K562 (cell line): ENCODE measurements around the gene KIAA0513. TPM values are rescaled to one million over a fixed set of nuclear protein-coding genes. Genes with fewer than 3 reads are reported as not detected.
A peak's percentile ranks its signal among the peaks of the same experiment; 100 is the strongest.

Source experiments
- BHLHE40 ChIP-seq: IDR thresholded peaks from 2 replicates; pipeline ENCODE4 v1.6.1; 2011; ENCODE audit warnings: low read length, improper control_type of control experiment
- CXXC5 ChIP-seq: fragments of 250-450 bp; sonication (Bioruptor Pico); IDR thresholded peaks from 2 replicates; pipeline ENCODE4 v1.8.0; 2022; ENCODE audit warnings: inconsistent platforms, mild to moderate bottlenecking, moderate library complexity
- ELF2 ChIP-seq: fragments of 250-450 bp; sonication (Bioruptor Pico); IDR thresholded peaks from 2 replicates; pipeline ENCODE4 v1.5.0; 2021; ENCODE audit warnings: mild to moderate bottlenecking
- KAT7 ChIP-seq: sonication (generic); formaldehyde crosslinking; IDR thresholded peaks from 2 replicates; pipeline ENCODE4 v1.8.0; 2022; ENCODE audit warnings: missing genetic modification reagents, mild to moderate bottlenecking, borderline replicate concordance
- MEF2A ChIP-seq: IDR thresholded peaks from 2 replicates; pipeline ENCODE4 v1.6.1; 2011; ENCODE audit warnings: low read depth, mild to moderate bottlenecking, low read length, moderate library complexity; ENCODE audit not compliant: control insufficient read depth
- RAD51 ChIP-seq: fragments of 450-650 bp; IDR thresholded peaks from 2 replicates; pipeline ENCODE4 v1.7.1; 2016; ENCODE audit warnings: low read depth, mild to moderate bottlenecking, borderline replicate concordance
- RFX7 ChIP-seq: fragments of 250-450 bp; sonication (Bioruptor Pico); IDR thresholded peaks from 2 replicates; pipeline ENCODE4 v1.5.1; 2021; ENCODE audit warnings: mild to moderate bottlenecking
- RNF2 ChIP-seq: sonication (generic); IDR thresholded peaks from 2 replicates; pipeline ENCODE4 v1.6.1; 2016
- SMAD4 ChIP-seq: fragments of 250-450 bp; sonication (Bioruptor Pico); conservative IDR thresholded peaks from 2 replicates; pipeline ENCODE4 v1.8.0; 2021; ENCODE audit warnings: inconsistent platforms, mild to moderate bottlenecking, moderate library complexity
- SUPT5H ChIP-seq: fragments of 450-650 bp; IDR thresholded peaks from 2 replicates; pipeline ENCODE4 v1.6.1; 2016
- USF1 ChIP-seq: sonication (generic); formaldehyde crosslinking; IDR thresholded peaks from 2 replicates; pipeline ENCODE4 v1.9.0; 2022; ENCODE audit warnings: mild to moderate bottlenecking, missing genetic modification reagents
- VEZF1 ChIP-seq: fragments of 200-800 bp; sonication (Bioruptor generic); IDR thresholded peaks from 2 replicates; pipeline ENCODE4 v1.6.1; 2017; ENCODE audit warnings: missing genetic modification characterization, missing compliant biosample characterization
- ZNF785 ChIP-seq: fragments of 250-450 bp; sonication (Bioruptor Pico); IDR thresholded peaks from 2 replicates; pipeline ENCODE4 v1.4.0; 2020; ENCODE audit warnings: mild to moderate bottlenecking
- polyA plus RNA-seq, 8 experiments: library from polyadenylated mRNA; depleted of rRNA in 4 of 8; stranded (reverse) in 5 of 8; unstranded in 3 of 8; fragments of >200 nt; fragmentation: Nextera tagmentation in 2 of 8; fragmentation: Illumina TruSeq in 1 of 8; extraction: Ambion mirVana in 2 of 8; extraction: Trizol in 1 of 8; gene quantifications; 2 replicates each; pipeline versions ENCODE4 v1.2.1 to v1.2.3, GENCODE V29; 2011 to 2014; ENCODE audit warnings: inconsistent platforms in 1 of 8, missing spikeins in 1 of 8
- total RNA-seq, 7 experiments: library from RNA; depleted of rRNA in 6 of 7; stranded (reverse); fragments of >200 nt in 6 of 7; fragmentation: Illumina TruSeq in 2 of 7; extraction: Trizol in 2 of 7; gene quantifications; 2 replicates each; pipeline versions ENCODE4 v1.2.1 to v1.2.3, GENCODE V29; 2011 to 2021; ENCODE audit warnings: low replicate concordance in 1 of 7
- TF ChIP-seq, protein P1 (sequence below): fragments of 250-450 bp; sonication (Bioruptor Pico); IDR thresholded peaks from 2 replicates; pipeline ENCODE4 v1.5.0; 2021; ENCODE audit warnings: mild to moderate bottlenecking, moderate library complexity
- TF ChIP-seq, protein P2 (sequence below): fragments of 450-650 bp; formaldehyde crosslinking; IDR thresholded peaks from 2 replicates; pipeline ENCODE4 v1.4.0; 2022; ENCODE audit warnings: missing genetic modification characterization
- TF ChIP-seq, protein P3 (sequence below): fragments of 450-650 bp; IDR thresholded peaks from one replicate; pipeline ENCODE4 v1.6.1; 2018; ENCODE audit warnings: mild to moderate bottlenecking, moderate library complexity; ENCODE audit not compliant: partially characterized antibody
- TF ChIP-seq, protein P4 (sequence below): fragments of 200-800 bp; sonication (Bioruptor generic); IDR thresholded peaks from 2 replicates; pipeline ENCODE4 v1.6.1; 2017; ENCODE audit warnings: missing genetic modification characterization, missing compliant biosample characterization

The KIAA0513 gene
- total and polyA plus RNA-seq, 9 of the 15 experiments (the other 6 are each of a cell fraction or from before 2014, with no cell fraction given), result 0.18 to 13.7 (median 10.2) TPM

- TF ChIP-seq USF1 (0 out of 2 replicates have a peak, but pooled peaks have one; percentile 34), KAT7 (CRISPR knock-in tag) (no peak), CXXC5 (CRISPR knock-in tag) (no peak), RFX7 (CRISPR knock-in tag) (no peak), BHLHE40 (peak; percentile 82), VEZF1 (CRISPR knock-in tag) (peak; percentile 28; the same call in 1 of the 2 replicates), SMAD4 (CRISPR knock-in tag) (no peak), RNF2 (no peak), SUPT5H (no peak), ELF2 (no peak), ZNF785 (CRISPR knock-in tag) (no peak), MEF2A (no peak), RAD51 (peak; percentile 32; the same call in 1 of the 2 replicates)
- TF ChIP-seq, protein P1, sequence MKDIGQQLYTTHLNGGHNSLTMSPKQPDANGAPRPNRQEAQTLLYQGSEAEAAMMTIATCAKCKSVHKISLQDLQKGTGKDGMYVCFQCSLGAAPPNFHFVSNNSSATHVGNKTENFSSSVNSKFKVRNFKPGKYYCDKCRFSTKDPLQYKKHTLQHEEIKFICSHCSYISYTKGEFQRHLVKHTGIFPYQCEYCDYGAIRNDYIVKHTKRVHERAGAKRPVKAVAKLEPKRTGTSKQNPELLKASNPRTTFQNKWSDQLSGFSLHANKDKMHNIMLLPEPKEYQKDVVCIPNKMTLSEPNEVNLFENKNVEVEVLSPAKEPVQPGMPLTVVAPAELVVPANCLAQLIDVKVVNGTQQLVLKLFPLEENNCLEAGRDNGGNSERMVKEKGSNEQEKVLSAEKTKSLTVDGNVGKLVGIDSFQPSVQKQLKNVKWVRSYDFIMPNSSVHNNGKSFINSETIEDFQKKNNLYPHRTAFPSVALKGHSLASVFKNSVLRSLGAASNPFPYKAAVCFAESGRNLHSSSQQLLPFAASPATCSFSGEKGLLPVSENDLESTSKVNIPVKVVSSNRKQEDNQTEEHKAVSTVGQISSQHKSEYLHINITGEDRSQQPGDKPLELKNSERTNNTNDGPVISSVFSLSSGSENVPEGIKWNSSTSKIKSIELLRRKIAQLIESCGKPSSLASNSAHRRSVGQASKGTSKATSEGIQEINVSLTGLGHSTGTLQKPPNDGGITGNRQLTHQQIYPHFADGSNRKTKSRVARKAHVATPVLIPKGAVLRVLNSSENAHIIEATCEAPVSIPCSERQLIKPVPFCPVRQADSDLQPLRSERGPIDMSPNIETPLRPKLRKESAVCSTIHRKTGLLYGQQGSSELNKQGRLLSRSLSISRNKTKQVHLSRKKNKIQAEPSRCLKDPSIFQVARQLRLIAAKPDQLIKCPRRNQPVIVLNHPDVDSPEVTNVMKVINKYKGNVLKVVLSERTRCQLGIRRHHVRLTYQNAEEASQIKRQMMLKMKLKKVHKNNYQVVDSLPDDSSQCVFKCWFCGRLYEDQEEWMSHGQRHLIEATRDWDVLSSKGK, result no peak
- TF ChIP-seq, protein P2, sequence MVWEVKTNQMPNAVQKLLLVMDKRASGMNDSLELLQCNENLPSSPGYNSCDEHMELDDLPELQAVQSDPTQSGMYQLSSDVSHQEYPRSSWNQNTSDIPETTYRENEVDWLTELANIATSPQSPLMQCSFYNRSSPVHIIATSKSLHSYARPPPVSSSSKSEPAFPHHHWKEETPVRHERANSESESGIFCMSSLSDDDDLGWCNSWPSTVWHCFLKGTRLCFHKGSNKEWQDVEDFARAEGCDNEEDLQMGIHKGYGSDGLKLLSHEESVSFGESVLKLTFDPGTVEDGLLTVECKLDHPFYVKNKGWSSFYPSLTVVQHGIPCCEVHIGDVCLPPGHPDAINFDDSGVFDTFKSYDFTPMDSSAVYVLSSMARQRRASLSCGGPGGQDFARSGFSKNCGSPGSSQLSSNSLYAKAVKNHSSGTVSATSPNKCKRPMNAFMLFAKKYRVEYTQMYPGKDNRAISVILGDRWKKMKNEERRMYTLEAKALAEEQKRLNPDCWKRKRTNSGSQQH (CRISPR knock-in tag), result no peak
- TF ChIP-seq, protein P3, sequence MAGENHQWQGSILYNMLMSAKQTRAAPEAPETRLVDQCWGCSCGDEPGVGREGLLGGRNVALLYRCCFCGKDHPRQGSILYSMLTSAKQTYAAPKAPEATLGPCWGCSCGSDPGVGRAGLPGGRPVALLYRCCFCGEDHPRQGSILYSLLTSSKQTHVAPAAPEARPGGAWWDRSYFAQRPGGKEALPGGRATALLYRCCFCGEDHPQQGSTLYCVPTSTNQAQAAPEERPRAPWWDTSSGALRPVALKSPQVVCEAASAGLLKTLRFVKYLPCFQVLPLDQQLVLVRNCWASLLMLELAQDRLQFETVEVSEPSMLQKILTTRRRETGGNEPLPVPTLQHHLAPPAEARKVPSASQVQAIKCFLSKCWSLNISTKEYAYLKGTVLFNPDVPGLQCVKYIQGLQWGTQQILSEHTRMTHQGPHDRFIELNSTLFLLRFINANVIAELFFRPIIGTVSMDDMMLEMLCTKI, result no peak
- TF ChIP-seq, protein P4, sequence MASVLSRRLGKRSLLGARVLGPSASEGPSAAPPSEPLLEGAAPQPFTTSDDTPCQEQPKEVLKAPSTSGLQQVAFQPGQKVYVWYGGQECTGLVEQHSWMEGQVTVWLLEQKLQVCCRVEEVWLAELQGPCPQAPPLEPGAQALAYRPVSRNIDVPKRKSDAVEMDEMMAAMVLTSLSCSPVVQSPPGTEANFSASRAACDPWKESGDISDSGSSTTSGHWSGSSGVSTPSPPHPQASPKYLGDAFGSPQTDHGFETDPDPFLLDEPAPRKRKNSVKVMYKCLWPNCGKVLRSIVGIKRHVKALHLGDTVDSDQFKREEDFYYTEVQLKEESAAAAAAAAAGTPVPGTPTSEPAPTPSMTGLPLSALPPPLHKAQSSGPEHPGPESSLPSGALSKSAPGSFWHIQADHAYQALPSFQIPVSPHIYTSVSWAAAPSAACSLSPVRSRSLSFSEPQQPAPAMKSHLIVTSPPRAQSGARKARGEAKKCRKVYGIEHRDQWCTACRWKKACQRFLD (CRISPR knock-in tag), result 0 out of 2 replicates have a peak, but pooled peaks have one; percentile 29
Measured at GRCh38 chr16:85042167-85042526, 14.6 kb downstream of the KIAA0513 start (continued).
